Islet precursor cell (in vitro differentiated cells): Measurements from ENCODE around the gene NDUFS8.

Experiments used
- DNase-seq: peaks from one replicate; pipeline ENCODE4 v3.0.0-alpha.2; 2018

NDUFS8 gene

GRCh38 chr11:68016904-68017817, 13.3 kb upstream of the NDUFS8 start:
- DNase-seq: peak; percentile 92

- no peak for DNase-seq
Measured at GRCh38 chr11:68017980-68018729, 12.3 kb upstream of the NDUFS8 start.

GRCh38 chr11:68018730-68019190, 11.7 kb upstream of the NDUFS8 start:
- DNase-seq: no peak

GRCh38 chr11:68019486-68019885, 11.0 kb upstream of the NDUFS8 start:
- DNase-seq: no peak

GRCh38 chr11:68020575-68020974, 9.9 kb upstream of the NDUFS8 start:
- no peak for DNase-seq

- no peak for DNase-seq
Measured at GRCh38 chr11:68021167-68021787, 9.2 kb upstream of the NDUFS8 start.

- DNase-seq: no peak
Measured at GRCh38 chr11:68022531-68022930, 8.0 kb upstream of the NDUFS8 start.

- DNase-seq: no peak
Measured at GRCh38 chr11:68024508-68024907, 6.0 kb upstream of the NDUFS8 start.

- no peak for DNase-seq
Measured at GRCh38 chr11:68025047-68025446, 5.4 kb upstream of the NDUFS8 start.

- no peak for DNase-seq
Measured at GRCh38 chr11:68026391-68027105, 3.9 kb upstream of the NDUFS8 start.

GRCh38 chr11:68027667-68028066, 2.8 kb upstream of the NDUFS8 start:
- DNase-seq: no peak

- no peak for DNase-seq
Measured at GRCh38 chr11:68028802-68029545, 1.5 kb upstream of the NDUFS8 start.

GRCh38 chr11:68031144-68031464, 623 bp downstream of the NDUFS8 start:
- DNase-seq: no peak

- DNase-seq: no peak
Measured at GRCh38 chr11:68032003-68032402, 1.5 kb downstream of the NDUFS8 start.

GRCh38 chr11:68032997-68033707, 2.7 kb downstream of the NDUFS8 start:
- no peak for DNase-seq

- no peak for DNase-seq
Measured at GRCh38 chr11:68033708-68034045, 3.2 kb downstream of the NDUFS8 start.

GRCh38 chr11:68035266-68035876, 4.9 kb downstream of the NDUFS8 start:
- DNase-seq: no peak

- no peak for DNase-seq
Measured at GRCh38 chr11:68036141-68036716, 5.7 kb downstream of the NDUFS8 start.

- no peak for DNase-seq
Measured at GRCh38 chr11:68036717-68037239, 6.3 kb downstream of the NDUFS8 start.

- DNase-seq: no peak
Measured at GRCh38 chr11:68037411-68038225, 7.1 kb downstream of the NDUFS8 start.
